ENCODE results near the gene ST7L. TPM values are rescaled to one million over a fixed set of nuclear protein-coding genes. Genes with fewer than 3 reads are reported as not detected.

ST7L gene
- total RNA-seq, 1 experiment from 2014 or later: 17.5 TPM

DNA sequence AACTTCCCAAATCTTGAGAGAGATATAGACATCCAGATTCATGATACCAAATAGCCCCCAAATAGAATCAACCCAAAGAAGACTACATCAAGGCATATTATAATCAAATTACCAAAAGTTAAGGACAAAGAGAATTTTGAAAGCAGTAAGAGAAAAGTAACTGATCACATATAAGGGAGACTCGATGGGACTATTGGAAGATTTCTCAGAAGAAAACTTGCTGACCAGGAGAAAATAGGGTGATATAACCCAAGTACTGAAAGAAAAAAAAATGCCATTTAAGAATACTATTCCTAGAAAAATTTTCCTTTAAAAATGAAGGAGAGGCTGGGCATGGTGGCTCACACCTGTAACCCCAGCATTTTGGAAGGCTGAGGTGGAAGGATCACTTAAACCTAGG, 140.6 kb downstream of the ST7L start:
- Histone ChIP-seq H3K27ac (ENCODE audit: low read length) (no peak overlapping the region), H3K9ac (ENCODE audit: low read length) (no peak overlapping the region), H3K4me1 (ENCODE audit: insufficient read depth, low read length) (no peaks in the 10 kb centered on the region), H4K20me1 (ENCODE audit: low read length) (no peaks in the 10 kb centered on the region), H3K36me3 (ENCODE audit: low read depth, low read length) (no peaks in the 10 kb centered on the region), H2AFZ (ENCODE audit: low read length) (no peak overlapping the region), H3K9me2 (replicated peaks; ENCODE audit: low read length) (no peaks in the 10 kb centered on the region), H3K9me3 (ENCODE audit: low read length) (peaks cover 11% of the 10 kb centered on the region; the same call in 1 of the 2 replicates), H3K4me3 (ENCODE audit: low read length) (no peak overlapping the region), H3K4me2 (ENCODE audit: low read length) (no peak overlapping the region), H3K27me3 (ENCODE audit: low read length) (no peaks in the 10 kb centered on the region), H3F3A (ENCODE audit: low read length, unreplicated experiment) (no peaks in the 10 kb centered on the region), H3K79me2 (ENCODE audit: low read length) (no peaks in the 10 kb centered on the region)
- no peak for ATAC-seq
- TF ChIP-seq EZH2 (IDR thresholded peaks at IDR 0.05; ENCODE audit: low read length, unreplicated experiment) (no peak), EZH2phosphoT487 (IDR thresholded peaks at IDR 0.05; ENCODE audit: borderline replicate concordance, low read length) (no peak)
- TF ChIP-seq, protein P1, sequence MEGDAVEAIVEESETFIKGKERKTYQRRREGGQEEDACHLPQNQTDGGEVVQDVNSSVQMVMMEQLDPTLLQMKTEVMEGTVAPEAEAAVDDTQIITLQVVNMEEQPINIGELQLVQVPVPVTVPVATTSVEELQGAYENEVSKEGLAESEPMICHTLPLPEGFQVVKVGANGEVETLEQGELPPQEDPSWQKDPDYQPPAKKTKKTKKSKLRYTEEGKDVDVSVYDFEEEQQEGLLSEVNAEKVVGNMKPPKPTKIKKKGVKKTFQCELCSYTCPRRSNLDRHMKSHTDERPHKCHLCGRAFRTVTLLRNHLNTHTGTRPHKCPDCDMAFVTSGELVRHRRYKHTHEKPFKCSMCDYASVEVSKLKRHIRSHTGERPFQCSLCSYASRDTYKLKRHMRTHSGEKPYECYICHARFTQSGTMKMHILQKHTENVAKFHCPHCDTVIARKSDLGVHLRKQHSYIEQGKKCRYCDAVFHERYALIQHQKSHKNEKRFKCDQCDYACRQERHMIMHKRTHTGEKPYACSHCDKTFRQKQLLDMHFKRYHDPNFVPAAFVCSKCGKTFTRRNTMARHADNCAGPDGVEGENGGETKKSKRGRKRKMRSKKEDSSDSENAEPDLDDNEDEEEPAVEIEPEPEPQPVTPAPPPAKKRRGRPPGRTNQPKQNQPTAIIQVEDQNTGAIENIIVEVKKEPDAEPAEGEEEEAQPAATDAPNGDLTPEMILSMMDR (conservative IDR thresholded peaks at IDR 0.05; ENCODE audit: low read depth, low read length): no peak
- intact Hi-C loops (cut with micrococcal nuclease): no loop called here
- DNase-seq: no peak
- no TSS peak for BruUV-seq (replicated peaks)
- POLR2A ChIA-PET (ENCODE audit: unreplicated experiment): no interaction called here
- CTCF ChIA-PET: no interaction called here

DNA sequence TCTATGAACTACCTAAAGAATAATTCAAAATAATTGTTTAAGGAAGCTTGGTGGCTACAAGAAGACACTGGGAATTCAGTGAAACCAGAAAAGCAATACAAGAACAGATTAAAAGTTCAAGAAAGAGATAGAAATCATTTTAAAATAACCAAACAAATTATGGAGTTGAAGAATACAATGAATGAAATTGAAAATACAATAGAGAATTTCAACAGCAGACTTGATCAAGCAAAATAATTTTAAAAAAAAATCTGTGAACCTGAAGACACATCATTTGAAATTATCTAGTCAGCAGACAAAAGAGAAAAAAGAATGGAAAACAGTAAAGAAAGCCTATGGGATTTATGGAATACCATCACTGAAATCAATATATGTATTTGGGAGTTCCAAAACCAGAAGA, 141.4 kb downstream of the ST7L start:
- peaks cover 11% of the 10 kb centered on the region; the same call in 1 of the 2 replicates for H3K9me3 ChIP-seq (ENCODE audit: low read length)

More for the DNA sequence above, 141.4 kb downstream of the ST7L start:
- no peak for TF ChIP-seq EZH2phosphoT487 (IDR thresholded peaks at IDR 0.05; ENCODE audit: borderline replicate concordance, low read length)
- no peak for TF ChIP-seq EZH2 (IDR thresholded peaks at IDR 0.05; ENCODE audit: low read length, unreplicated experiment)
- TF ChIP-seq, protein P1 (conservative IDR thresholded peaks at IDR 0.05; ENCODE audit: low read depth, low read length): no peak
- Histone ChIP-seq H3K9ac (ENCODE audit: low read length) (no peak overlapping the region), H3K4me2 (ENCODE audit: low read length) (no peak overlapping the region), H3F3A (ENCODE audit: low read length, unreplicated experiment) (no peaks in the 10 kb centered on the region), H3K27me3 (ENCODE audit: low read length) (no peaks in the 10 kb centered on the region), H3K79me2 (ENCODE audit: low read length) (no peaks in the 10 kb centered on the region), H3K4me3 (ENCODE audit: low read length) (no peak overlapping the region), H3K4me1 (ENCODE audit: insufficient read depth, low read length) (no peaks in the 10 kb centered on the region), H2AFZ (ENCODE audit: low read length) (no peak overlapping the region), H3K9me2 (replicated peaks; ENCODE audit: low read length) (no peaks in the 10 kb centered on the region), H3K27ac (ENCODE audit: low read length) (no peak overlapping the region), H3K36me3 (ENCODE audit: low read depth, low read length) (no peaks in the 10 kb centered on the region), H4K20me1 (ENCODE audit: low read length) (no peaks in the 10 kb centered on the region)
- CTCF ChIA-PET: no interaction called here
- no peak for ATAC-seq
- intact Hi-C loops (cut with micrococcal nuclease): no loop called here
- no TSS peak for BruUV-seq (replicated peaks)
- DNase-seq: no peak
- POLR2A ChIA-PET (ENCODE audit: unreplicated experiment): no interaction called here

Other genes starting within 250 kb of the ST7L start
- gene CTTNBP2NL, start 222.9 kb downstream of the ST7L start, total RNA-seq (2014; rRNA removed): 3.7 and 9.8 TPM in 2 replicates
- 0.46 and 0.55 TPM in 2 replicates for gene WNT2B, start 110.2 kb downstream of the ST7L start, total RNA-seq (2014; rRNA removed)
- 177 and 273 TPM in 2 replicates for gene CAPZA1, start 691 bp upstream of the ST7L start, total RNA-seq (2014; rRNA removed)
- 68.5 and 71.6 TPM in 2 replicates for gene MOV10, start 55.5 kb upstream of the ST7L start, total RNA-seq (2014; rRNA removed)
- gene RHOC, start 88.0 kb upstream of the ST7L start, total RNA-seq (2014; rRNA removed): 399 and 405 TPM in 2 replicates
- 0.80 and 1.4 TPM in 2 replicates for gene PPM1J, start 96.2 kb upstream of the ST7L start, total RNA-seq (2014; rRNA removed)

Data from PC-3 (cell line).